Heart left ventricle (tissue), 16 donors: Measurements from ENCODE around the gene NTF3. TPM values are rescaled to one million over a fixed set of nuclear protein-coding genes. Genes with fewer than 3 reads are reported as not detected.

Source experiments
- ATAC-seq, 4 donors: fragments of 200-7000 bp; cut with Tn5 transposase; one replicate each; pipeline ENCODE4 v1.9.1; 2020 to 2022; ENCODE audit warnings: moderate library complexity in 4 of 4, mild to moderate bottlenecking in 3 of 4, moderate number of reproducible peaks in 1 of 4
- DNase-seq, 5 donors: peaks; one replicate each; pipeline ENCODE4 v3.0.0-alpha.2; 2020
- H3K27ac ChIP-seq, 12 donors: fragments of 200-600 bp; sonication (generic) in 4 of 12; one replicate each; pipeline versions ENCODE4 v1.5.0 to v1.8.0; 2016 to 2022; ENCODE audit warnings: mild to moderate bottlenecking in 2 of 12
- H3K27me3 ChIP-seq, 9 donors: fragments of 200-600 bp; sonication (generic) in 2 of 9; one replicate each; pipeline versions ENCODE4 v1.5.1 to v1.8.0; 2016 to 2022; ENCODE audit warnings: mild to moderate bottlenecking in 3 of 9
- H3K36me3 ChIP-seq, 9 donors: fragments of 200-600 bp; sonication (generic) in 2 of 9; one replicate each; pipeline versions ENCODE4 v1.5.0 to v1.8.0; 2018 to 2022; ENCODE audit warnings: mild to moderate bottlenecking in 2 of 9
- H3K4me1 ChIP-seq, 12 donors: fragments of 200-600 bp; sonication (generic) in 4 of 12; one replicate each; pipeline versions ENCODE4 v1.5.0 to v1.8.0; 2016 to 2022; ENCODE audit warnings: mild to moderate bottlenecking in 3 of 12
- H3K4me3 ChIP-seq, 12 donors: fragments of 200-600 bp; sonication (generic) in 4 of 12; one replicate each; pipeline versions ENCODE4 v1.5.0 to v1.8.0; 2017 to 2022; ENCODE audit warnings: mild to moderate bottlenecking in 9 of 12, moderate library complexity in 4 of 12
- H3K9me3 ChIP-seq, 12 donors: fragments of 200-600 bp; sonication (generic) in 4 of 12; one replicate each; pipeline versions ENCODE4 v1.5.0 to v1.8.0; 2016 to 2022; ENCODE audit warnings: mild to moderate bottlenecking in 1 of 12
- CTCF ChIP-seq, 12 donors: fragments of 200-600 bp; sonication (generic) in 4 of 12; IDR thresholded peaks; one replicate each; pipeline versions ENCODE4 v1.5.0 to v1.8.0; 2018 to 2022; ENCODE audit warnings: antibody characterized with exemption in 12 of 12, mild to moderate bottlenecking in 5 of 12
- POLR2A ChIP-seq, 2 donors: fragments of 450-650 bp; IDR thresholded peaks; one replicate each; pipeline ENCODE4 v1.6.1; 2017; ENCODE audit warnings: antibody characterized with exemption in 2 of 2, mild to moderate bottlenecking in 2 of 2, moderate library complexity in 2 of 2
- WGBS, 4 donors: extraction: QIAGEN DNeasy Blood & Tissue Kit in 2 of 4; methylation state at CpG; one replicate each; pipeline versions ENCODE4 v1.1.5 to v1.1.7; 2013 to 2018; 5-methylcytosine and 5-hydroxymethylcytosine counted together
- intact Hi-C, 10 donors: fragments of 100-400 bp; cut with DNase I; formaldehyde crosslinking; loops; one replicate each; pipeline versions ENCODE4 v1.11.1 to v1.14.2; 2022
- polyA plus RNA-seq, 2 donors: library from polyadenylated mRNA; stranded (reverse); fragments of 200-250 nt; gene quantifications; one replicate each; pipeline ENCODE4 v1.2.3, GENCODE V29; 2013
- total RNA-seq, 9 donors: library from RNA; depleted of rRNA in 2 of 9; stranded (reverse); fragments of >200 nt in 2 of 9; fragmentation: NEBNext Ultra II Directional in 3 of 9; extraction: Animal tissue kit (Norgen Biotek cat#: 25700) in 3 of 9; gene quantifications; one replicate each; pipeline versions ENCODE4 v1.1.0 to v1.2.4, GENCODE V29; 2016 to 2023
- donor health status: ischemic (EF 13 %, LVEDD 7.1; RV severe dilation, severe dysfunction).
- donor health status: healthy with polysubstance abuse.
- donor health status: DM: no; HTN: yes; CAD: no.
- donor health status: DM: no; HTN: no; CAD: no.
- donor health status: ischemic (EF 25% LVEDD 6.9; RV normal size, moderate dysfunction).
- donor health status: ischemic (EF 25% LVEDD 5.7; RV mildly dilated, moderate dysfunction).
- donor health status: healthy.
- donor health status: DM: yes; HTN: yes; CAD: no.
- donor health status: ischemic (EF 35%, LVEDD 5.7; RV mildly dilated, moderate dysfunction).
- donor health status: nonischemic (EF 11% LVEDD 7.7; RV severe dilation, severe dysfunction).
- donor health status: DM: yes; HTN: yes; CAD: no.
- donor health status: PGD.
- donor health status: ischemic (EF 29% LVEDD 5.4; RV normal size, mild dysfunction).
- donor health status: nonischemic (EF 23%, LVEDD 6.1; RV moderate dilation, normal function).

The NTF3 gene
- total and polyA plus RNA-seq, 11 donors, result 0.26 to 1.7 (median 0.63) TPM

GRCh38 chr12:5509102-5509501, 77.2 kb downstream of the NTF3 start:
- intact Hi-C loops, result loop anchor here in 3 of 10 donors (5.0 kb wide), 3 partner anchors 58 to 82 kb away; partner anchors contain the start of gene NTF3 (in 1 of the 3)
- WGBS, 4 donors, result 94 to 97% (median 96%) methylated on average over 4 of the region's 4 CpGs

DNA sequence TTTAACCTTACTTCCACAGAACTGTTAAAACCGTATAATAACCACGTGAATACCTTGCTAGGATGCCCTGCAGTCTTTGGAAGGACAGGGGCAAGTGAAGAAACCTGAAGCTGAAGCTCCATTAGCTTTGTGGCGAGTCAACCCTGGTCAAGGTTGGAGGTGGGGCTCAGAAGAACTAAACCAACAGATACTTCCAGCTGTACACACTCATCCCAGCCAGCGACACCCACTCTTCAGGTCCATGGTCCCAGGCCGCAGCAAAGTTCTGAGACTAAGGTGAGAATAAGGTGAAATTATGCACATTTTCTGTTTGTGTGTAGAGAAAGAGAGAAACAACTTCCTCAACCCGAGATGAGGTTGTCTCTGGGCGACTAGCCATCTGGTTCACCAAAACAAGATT, 77.6 kb downstream of the NTF3 start:
- ATAC-seq (no peak), DNase-seq (no peak)
- Histone ChIP-seq H3K27ac (no peak overlapping the region), H3K4me1 (peaks cover 0 to 30% (median 13%) of the 10 kb centered on the region in 12 donors), H3K4me3 (no peak overlapping the region), H3K9me3 (no peaks in the 10 kb centered on the region), H3K36me3 (no peaks in the 10 kb centered on the region), H3K27me3 (peaks cover 0 to 9% (median 0%) of the 10 kb centered on the region in 9 donors)
- 94 to 99% (median 94%) methylated on average over 7 of the region's 7 CpGs for WGBS, 4 donors
- no peak for TF ChIP-seq POLR2A (IDR thresholded peaks at IDR 0.05)
- no peak for TF ChIP-seq CTCF (IDR thresholded peaks at IDR 0.05)
- intact Hi-C loops, result loop anchor here in 3 of 10 donors (5.0 kb wide), 3 partner anchors 58 to 82 kb away; partner anchors contain the start of gene NTF3 (in 1 of the 3)

More at GRCh38 chr12:5509102-5509501, 77.2 kb downstream of the NTF3 start:
- Histone ChIP-seq H3K27ac (no peak overlapping the region), H3K27me3 (peaks cover 0 to 12% (median 0%) of the 10 kb centered on the region in 9 donors), H3K4me3 (no peak overlapping the region), H3K4me1 (peaks cover 0 to 30% (median 13%) of the 10 kb centered on the region in 12 donors), H3K9me3 (no peaks in the 10 kb centered on the region), H3K36me3 (no peaks in the 10 kb centered on the region)
- TF ChIP-seq CTCF (IDR thresholded peaks at IDR 0.05) (no peak), POLR2A (IDR thresholded peaks at IDR 0.05) (no peak)
- ATAC-seq (no peak), DNase-seq (no peak)

- peaks cover 0 to 8% (median 0%) of the 10 kb centered on the region in 9 donors for H3K27me3 ChIP-seq
- ATAC-seq (no peak), DNase-seq (no peak)
- intact Hi-C loops, result loop anchor here in 4 of 10 donors (2.0 to 10.0 kb wide), 4 partner anchors 74 to 86 kb away; no protein-coding TSS in a partner anchor
- no peak for TF ChIP-seq POLR2A (IDR thresholded peaks at IDR 0.05)
- TF ChIP-seq CTCF (IDR thresholded peaks at IDR 0.05), result no peak
- no peak overlapping the region for H3K27ac ChIP-seq
- H3K9me3 ChIP-seq, result no peaks in the 10 kb centered on the region
- H3K36me3 ChIP-seq, result no peaks in the 10 kb centered on the region
- H3K4me1 ChIP-seq, result peaks cover 0 to 30% (median 13%) of the 10 kb centered on the region in 12 donors
- no peak overlapping the region for H3K4me3 ChIP-seq
- WGBS, 4 donors, result 71 to 75% (median 72%) methylated on average over 9 of the region's 9 CpGs
These were observed 78.4 kb downstream of the NTF3 start for GRCh38 chr12:5510251-5510805.

DNA sequence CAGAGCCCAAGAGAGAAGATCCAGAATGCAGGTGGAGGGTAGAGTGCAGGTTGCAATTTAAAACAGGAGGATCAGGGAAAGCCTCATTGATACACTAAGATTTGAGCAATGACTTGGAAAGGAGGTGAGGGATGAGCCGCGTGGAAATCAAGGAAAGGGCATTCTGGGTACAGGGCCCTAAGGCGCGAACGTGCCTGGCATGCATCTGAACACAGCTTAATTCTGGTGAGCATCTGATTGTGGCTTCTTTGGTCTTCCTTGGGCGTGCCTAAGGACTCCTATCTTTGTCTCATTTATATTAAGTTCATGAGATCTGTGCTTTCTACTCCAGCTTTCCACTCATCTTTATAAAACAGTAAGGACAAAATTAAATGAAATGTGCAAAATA, 79.3 kb downstream of the NTF3 start:
- DNase-seq, result no peak
- no peak for ATAC-seq
- Histone ChIP-seq H3K4me1 (peaks cover 0 to 30% (median 13%) of the 10 kb centered on the region in 12 donors), H3K27me3 (peaks cover 0 to 8% (median 0%) of the 10 kb centered on the region in 9 donors), H3K9me3 (no peaks in the 10 kb centered on the region), H3K27ac (no peak overlapping the region), H3K36me3 (no peaks in the 10 kb centered on the region), H3K4me3 (no peak overlapping the region)
- 58 to 71% (median 64%) methylated on average over 6 of the region's 6 CpGs for WGBS, 4 donors
- no peak for TF ChIP-seq POLR2A (IDR thresholded peaks at IDR 0.05)
- TF ChIP-seq CTCF (IDR thresholded peaks at IDR 0.05), result no peak
- intact Hi-C loops, result loop anchor here in 4 of 10 donors (2.0 to 10.0 kb wide), 4 partner anchors 74 to 86 kb away; no protein-coding TSS in a partner anchor
